Panc1 (cell line): ENCODE data around the gene PTK7. TPM values are rescaled to one million over a fixed set of nuclear protein-coding genes. Genes with fewer than 3 reads are reported as not detected.
A peak's percentile ranks its signal among the peaks of the same experiment; 100 is the strongest.

Source experiments
- ATAC-seq: fragments of 200-7000 bp; cut with Tn5 transposase; 2 replicates; pipeline ENCODE4 v1.9.1; 2020; ENCODE audit warnings: mild to moderate bottlenecking, moderate library complexity
- BruUV-seq: library from RNA; stranded (reverse); fragments of 400-500 nt; replicated peaks from 2 replicates; lab custom pipeline; 2021; lab: Mats Ljungman, UMichigan
- CTCF ChIA-PET: fragments of 300-600 bp; sonication (Branson Sonifier 250); formaldehyde crosslinking; loops from one replicate; lab custom pipeline; 2022; ENCODE audit warnings: antibody characterized with exemption; lab: Charles Lee
- POLR2A ChIA-PET: fragments of 300-600 bp; sonication (Branson Sonifier 250); formaldehyde crosslinking; loops from one replicate; lab custom pipeline; 2022; ENCODE audit warnings: antibody characterized with exemption; lab: Charles Lee
- DNase-seq: peaks from one replicate; pipeline ENCODE4 v3.0.0-alpha.2; 2010; ENCODE audit warnings: low read depth, low spot score
- H3K27ac ChIP-seq: 2 replicates; pipeline ENCODE4 v1.5.1; 2011; ENCODE audit warnings: mild to moderate bottlenecking, low read length, inconsistent platforms
- H3K27me3 ChIP-seq: fragments of 200-500 bp; sonication (Bioruptor generic); 2 replicates; pipeline ENCODE4 v1.6.0; 2014; ENCODE audit warnings: low read length, inconsistent platforms; ENCODE audit not compliant: control insufficient read depth, insufficient read depth
- H3K36me3 ChIP-seq: fragments of 200-500 bp; sonication (Bioruptor generic); 2 replicates; pipeline ENCODE4 v1.5.1; 2014; ENCODE audit warnings: inconsistent platforms, mild to moderate bottlenecking, low read length, moderate library complexity; ENCODE audit not compliant: control insufficient read depth, insufficient read depth
- H3K4me1 ChIP-seq: 2 replicates; pipeline ENCODE4 v1.5.1; 2011; ENCODE audit warnings: inconsistent platforms, mild to moderate bottlenecking, low read length, moderate library complexity; ENCODE audit not compliant: control insufficient read depth, insufficient read depth
- H3K4me3 ChIP-seq, 2 experiments: 2 replicates each; pipeline ENCODE4 v1.5.1; 2011 to 2012; ENCODE audit warnings: low read depth in 2 of 2, low read length in 2 of 2, mild to moderate bottlenecking in 2 of 2, inconsistent platforms in 1 of 2, moderate library complexity in 1 of 2
- H3K9me3 ChIP-seq: fragments of 200-500 bp; sonication (Bioruptor generic); 2 replicates; pipeline ENCODE4 v1.5.1; 2014; ENCODE audit warnings: low read depth, mild to moderate bottlenecking, inconsistent platforms, low read length, moderate library complexity; ENCODE audit not compliant: control insufficient read depth, insufficient read depth
- POLR2AphosphoS5 ChIP-seq: IDR thresholded peaks from 2 replicates; pipeline ENCODE4 v1.6.1; 2012; ENCODE audit warnings: mild to moderate bottlenecking, low read depth, low read length, moderate library complexity
- SIN3A ChIP-seq: IDR thresholded peaks from 2 replicates; pipeline ENCODE4 v1.6.1; 2012; ENCODE audit warnings: low read depth, mild to moderate bottlenecking, low read length, moderate library complexity, borderline replicate concordance; ENCODE audit not compliant: insufficient read depth
- TCF7L2 ChIP-seq: IDR thresholded peaks from 2 replicates; pipeline ENCODE4 v1.6.1; 2011; ENCODE audit warnings: mild to moderate bottlenecking, low read depth, low read length, inconsistent platforms
- in situ Hi-C: cut with HindIII; loops from 2 replicates; pipeline ENCODE4 v1.10.0; 2016; ENCODE audit warnings: low sequenced_read_pairs, low pct_unique_long_range_greater_than_20kb
- intact Hi-C: fragments of 100-400 bp; cut with micrococcal nuclease; formaldehyde crosslinking; loops from one replicate; pipeline ENCODE4 v1.10.0; 2022; ENCODE audit not compliant: unreplicated experiment
- total RNA-seq: library from RNA; stranded (reverse); gene quantifications from one replicate; pipeline ENCODE4 v1.2.1, GENCODE V29; 2021; ENCODE audit not compliant: unreplicated experiment
- TF ChIP-seq, protein P1 (sequence below): fragments of 450-650 bp; IDR thresholded peaks from 2 replicates; pipeline ENCODE4 v1.5.1; 2017; ENCODE audit warnings: mild to moderate bottlenecking
- TF ChIP-seq, protein P2 (sequence below), 2 experiments: IDR thresholded peaks; 2 replicates each; pipeline ENCODE4 v1.6.1; 2011 to 2012; ENCODE audit warnings: low read depth in 2 of 2, control low read depth in 1 of 2, low read length in 1 of 2, mild to moderate bottlenecking in 1 of 2, moderate library complexity in 1 of 2; ENCODE audit not compliant: insufficient read depth in 1 of 2

PTK7 gene
- total RNA-seq, 1 experiment from 2014 or later = 240 TPM

GRCh38 chr6:43120944-43121913 lies 45.1 kb downstream of the PTK7 start:
- no peaks in the 10 kb centered on the region for H3K36me3 ChIP-seq
- DNase-seq (no peak), ATAC-seq (peak; percentile 72)
- H3K9me3 ChIP-seq = no peaks in the 10 kb centered on the region
- TF ChIP-seq POLR2AphosphoS5 (no peak), SIN3A (no peak)
- H3K27ac ChIP-seq = peak overlapping the region; percentile 83
- no peaks in the 10 kb centered on the region for H3K27me3 ChIP-seq
- ChIA-PET POLR2A (interaction anchor here (0.6 to 0.7 kb wide), 2 partner anchors 31 to 242 kb away, joined by 8 to 9 read pairs; partner anchors contain the start of gene RPL7L1), CTCF (interaction anchor here (0.6 kb wide), 1 partner anchor 16 kb away, joined by 4 read pairs; no protein-coding TSS in a partner anchor)
- in situ Hi-C loops (no loop called here), intact Hi-C loops (no loop called here)
- peaks cover 51% of the 10 kb centered on the region for H3K4me1 ChIP-seq
- H3K4me3 ChIP-seq = no peak overlapping the region
- no TSS peak for BruUV-seq

GRCh38 chr6:43122146-43122545 lies 46.0 kb downstream of the PTK7 start:
- H3K27ac ChIP-seq = peak overlapping the region; percentile 83
- no peaks in the 10 kb centered on the region for H3K36me3 ChIP-seq
- DNase-seq = no peak
- CTCF ChIA-PET = no interaction called here
- H3K4me1 ChIP-seq = peaks cover 53% of the 10 kb centered on the region
- H3K27me3 ChIP-seq = no peaks in the 10 kb centered on the region
- ATAC-seq = no peak
- no peak overlapping the region for H3K4me3 ChIP-seq
- no peaks in the 10 kb centered on the region for H3K9me3 ChIP-seq
- in situ Hi-C loops = no loop called here
- TF ChIP-seq POLR2AphosphoS5 (no peak), SIN3A (no peak), TCF7L2 (no peak)
- TF ChIP-seq, protein P1, sequence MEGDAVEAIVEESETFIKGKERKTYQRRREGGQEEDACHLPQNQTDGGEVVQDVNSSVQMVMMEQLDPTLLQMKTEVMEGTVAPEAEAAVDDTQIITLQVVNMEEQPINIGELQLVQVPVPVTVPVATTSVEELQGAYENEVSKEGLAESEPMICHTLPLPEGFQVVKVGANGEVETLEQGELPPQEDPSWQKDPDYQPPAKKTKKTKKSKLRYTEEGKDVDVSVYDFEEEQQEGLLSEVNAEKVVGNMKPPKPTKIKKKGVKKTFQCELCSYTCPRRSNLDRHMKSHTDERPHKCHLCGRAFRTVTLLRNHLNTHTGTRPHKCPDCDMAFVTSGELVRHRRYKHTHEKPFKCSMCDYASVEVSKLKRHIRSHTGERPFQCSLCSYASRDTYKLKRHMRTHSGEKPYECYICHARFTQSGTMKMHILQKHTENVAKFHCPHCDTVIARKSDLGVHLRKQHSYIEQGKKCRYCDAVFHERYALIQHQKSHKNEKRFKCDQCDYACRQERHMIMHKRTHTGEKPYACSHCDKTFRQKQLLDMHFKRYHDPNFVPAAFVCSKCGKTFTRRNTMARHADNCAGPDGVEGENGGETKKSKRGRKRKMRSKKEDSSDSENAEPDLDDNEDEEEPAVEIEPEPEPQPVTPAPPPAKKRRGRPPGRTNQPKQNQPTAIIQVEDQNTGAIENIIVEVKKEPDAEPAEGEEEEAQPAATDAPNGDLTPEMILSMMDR = no peak
- TF ChIP-seq, protein P2, sequence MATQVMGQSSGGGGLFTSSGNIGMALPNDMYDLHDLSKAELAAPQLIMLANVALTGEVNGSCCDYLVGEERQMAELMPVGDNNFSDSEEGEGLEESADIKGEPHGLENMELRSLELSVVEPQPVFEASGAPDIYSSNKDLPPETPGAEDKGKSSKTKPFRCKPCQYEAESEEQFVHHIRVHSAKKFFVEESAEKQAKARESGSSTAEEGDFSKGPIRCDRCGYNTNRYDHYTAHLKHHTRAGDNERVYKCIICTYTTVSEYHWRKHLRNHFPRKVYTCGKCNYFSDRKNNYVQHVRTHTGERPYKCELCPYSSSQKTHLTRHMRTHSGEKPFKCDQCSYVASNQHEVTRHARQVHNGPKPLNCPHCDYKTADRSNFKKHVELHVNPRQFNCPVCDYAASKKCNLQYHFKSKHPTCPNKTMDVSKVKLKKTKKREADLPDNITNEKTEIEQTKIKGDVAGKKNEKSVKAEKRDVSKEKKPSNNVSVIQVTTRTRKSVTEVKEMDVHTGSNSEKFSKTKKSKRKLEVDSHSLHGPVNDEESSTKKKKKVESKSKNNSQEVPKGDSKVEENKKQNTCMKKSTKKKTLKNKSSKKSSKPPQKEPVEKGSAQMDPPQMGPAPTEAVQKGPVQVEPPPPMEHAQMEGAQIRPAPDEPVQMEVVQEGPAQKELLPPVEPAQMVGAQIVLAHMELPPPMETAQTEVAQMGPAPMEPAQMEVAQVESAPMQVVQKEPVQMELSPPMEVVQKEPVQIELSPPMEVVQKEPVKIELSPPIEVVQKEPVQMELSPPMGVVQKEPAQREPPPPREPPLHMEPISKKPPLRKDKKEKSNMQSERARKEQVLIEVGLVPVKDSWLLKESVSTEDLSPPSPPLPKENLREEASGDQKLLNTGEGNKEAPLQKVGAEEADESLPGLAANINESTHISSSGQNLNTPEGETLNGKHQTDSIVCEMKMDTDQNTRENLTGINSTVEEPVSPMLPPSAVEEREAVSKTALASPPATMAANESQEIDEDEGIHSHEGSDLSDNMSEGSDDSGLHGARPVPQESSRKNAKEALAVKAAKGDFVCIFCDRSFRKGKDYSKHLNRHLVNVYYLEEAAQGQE (IDR thresholded peaks at IDR 0.05; ENCODE audit: insufficient read depth in 1 of 2, low read depth in 2 of 2, low read length in 1 of 2) = no peak
- POLR2A ChIA-PET = no interaction called here
- no TSS peak for BruUV-seq
- intact Hi-C loops = no loop called here
